ENCODE data around the gene TAB2. TPM values are rescaled to one million over a fixed set of nuclear protein-coding genes. Genes with fewer than 3 reads are reported as not detected.
A peak's percentile ranks its signal among the peaks of the same experiment; 100 is the strongest.
"Not testable (repeated sequence)": the region's sequence is repeated elsewhere in the genome, so short reads cannot be mapped to it uniquely, and the experiment has no call there.

The TAB2 gene
- total RNA-seq, 1 experiment from 2014 or later = 71.6 TPM

DNA sequence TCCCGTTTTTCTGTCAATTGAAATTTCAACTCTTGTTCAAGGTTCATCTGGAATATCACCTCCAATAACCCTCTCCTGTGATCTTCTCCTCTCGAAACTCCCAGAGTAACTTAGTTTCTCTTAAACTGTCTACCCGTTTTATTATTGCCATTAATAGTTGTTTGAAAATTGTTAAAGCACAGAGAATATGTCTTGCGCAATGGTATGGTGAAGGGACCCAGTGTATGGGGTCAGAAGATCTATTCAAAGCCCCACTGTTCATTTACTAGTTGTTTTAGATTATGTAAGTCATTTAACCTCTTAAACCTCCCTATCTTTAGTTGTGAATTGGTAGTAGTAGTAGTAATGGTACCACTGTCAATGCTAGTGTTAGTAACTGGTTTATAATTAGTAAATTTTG lies 6.2 kb upstream of the TAB2 start:
- no peak for DNase-seq (ENCODE audit: low read depth)

DNA sequence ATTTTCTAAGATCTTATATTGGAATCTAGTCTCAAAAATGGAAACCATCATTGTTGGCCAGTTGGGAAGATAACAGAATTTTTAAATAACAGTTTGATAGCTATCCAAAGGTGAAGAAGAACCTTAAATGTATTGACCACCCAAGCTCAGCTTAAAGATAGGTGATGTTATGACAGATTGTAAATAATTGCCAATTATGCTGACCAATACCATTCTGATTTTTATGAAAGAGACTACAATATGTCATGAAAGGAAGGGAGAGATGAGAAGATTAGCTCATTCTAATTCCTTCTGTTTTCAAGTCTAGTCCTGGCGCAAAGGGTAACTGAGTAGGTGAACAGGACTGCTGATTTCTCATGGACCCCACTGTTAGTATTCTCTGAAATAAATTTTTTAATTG lies 5.7 kb upstream of the TAB2 start:
- DNase-seq (ENCODE audit: low read depth) = no peak

DNA sequence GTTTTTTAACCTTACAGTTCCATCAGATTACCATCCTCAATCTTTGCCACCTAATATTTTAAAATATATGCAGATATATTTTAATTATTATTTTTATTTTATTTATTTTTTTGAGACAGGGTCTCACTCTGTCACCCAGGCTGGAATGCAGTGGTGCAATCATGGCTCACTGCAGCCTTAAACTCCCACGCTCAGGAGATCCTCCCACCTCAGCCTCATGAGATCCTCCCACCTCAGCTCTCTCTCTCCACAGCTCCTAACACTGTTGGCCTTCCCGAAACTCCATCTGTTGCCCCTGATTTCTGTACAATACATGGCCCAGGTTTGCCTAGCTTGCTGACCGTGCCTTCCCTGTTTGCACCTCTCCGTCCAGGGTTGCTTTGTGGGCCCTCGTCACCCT lies 4.4 kb upstream of the TAB2 start:
- DNase-seq (ENCODE audit: low read depth) = no peak

DNA sequence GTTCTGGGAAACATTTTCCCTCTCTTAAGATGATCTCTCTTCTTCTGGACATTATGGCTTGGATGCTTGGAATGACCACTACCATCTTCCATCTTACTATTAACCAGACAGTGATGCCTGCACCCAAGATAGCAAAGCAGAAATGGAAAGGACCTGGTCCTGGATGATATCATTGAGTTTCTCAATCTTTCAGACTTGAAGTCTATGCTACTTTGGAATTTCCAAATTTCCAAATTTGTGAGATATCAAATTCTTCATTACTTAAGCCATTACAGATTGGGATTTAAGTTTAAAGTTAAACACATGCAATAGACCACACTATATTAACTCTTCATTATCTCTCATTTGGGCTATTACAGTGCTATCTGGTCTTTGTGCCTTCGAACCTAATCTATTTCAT lies 3.7 kb upstream of the TAB2 start:
- no peak for DNase-seq (ENCODE audit: low read depth)

DNA sequence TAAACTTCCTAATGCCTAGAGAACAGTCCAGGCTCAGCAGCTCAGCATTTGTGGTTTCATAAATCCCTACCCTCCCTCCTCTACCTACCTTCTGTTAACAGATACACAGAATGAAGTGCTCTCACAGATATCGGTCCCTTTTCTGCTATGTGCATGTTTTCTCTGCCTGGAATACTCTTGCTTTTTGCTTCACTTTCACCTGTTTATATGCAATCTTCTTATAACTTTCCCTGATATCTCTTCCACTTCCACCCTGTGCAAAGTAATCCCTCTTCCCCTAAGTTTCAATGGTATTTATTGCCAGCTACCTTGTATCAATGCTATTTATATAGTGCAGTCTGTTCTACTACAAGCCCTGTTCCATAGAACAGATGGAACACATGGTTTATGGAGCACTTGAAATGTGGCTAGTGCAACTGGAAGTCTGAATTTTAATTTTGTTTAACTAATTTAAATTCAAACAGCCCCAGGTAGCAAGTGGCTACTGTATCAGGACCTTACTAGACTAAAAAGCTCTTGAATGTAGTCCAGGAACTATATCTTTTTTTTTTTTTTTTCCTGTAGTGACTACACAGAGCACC lies 3.1 kb upstream of the TAB2 start:
- no peak for DNase-seq (ENCODE audit: low read depth)

DNA sequence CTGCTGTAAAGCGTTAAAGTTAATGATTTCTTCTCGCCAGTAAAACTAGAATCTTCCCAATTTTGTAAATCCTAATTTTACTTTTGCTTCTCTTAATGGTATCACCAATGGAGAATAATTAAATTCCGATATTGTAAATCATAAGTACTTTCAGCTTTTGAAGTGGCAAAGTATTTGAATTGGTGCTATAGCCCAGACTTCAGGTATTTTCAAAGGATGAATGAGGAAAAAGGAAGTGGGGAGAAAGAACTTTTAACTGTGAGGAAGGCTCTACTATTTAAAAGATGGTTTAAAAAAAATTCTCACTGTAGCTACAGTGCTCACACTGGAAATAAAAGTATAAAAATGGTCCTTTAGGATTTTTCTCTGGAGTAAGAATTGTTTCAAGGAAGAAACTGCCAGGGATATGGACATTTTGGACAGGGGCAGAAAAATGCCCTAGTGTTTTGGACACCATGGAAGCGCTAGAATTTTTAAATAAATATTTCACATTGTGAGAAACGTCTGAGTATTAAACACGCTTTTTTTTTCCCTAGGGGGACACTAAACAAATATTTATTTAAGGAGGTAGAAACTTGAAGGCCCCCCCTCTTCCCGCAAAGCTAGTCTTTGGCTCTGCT lies 1.3 kb upstream of the TAB2 start:
- DNase-seq (ENCODE audit: low read depth) = no peak

DNA sequence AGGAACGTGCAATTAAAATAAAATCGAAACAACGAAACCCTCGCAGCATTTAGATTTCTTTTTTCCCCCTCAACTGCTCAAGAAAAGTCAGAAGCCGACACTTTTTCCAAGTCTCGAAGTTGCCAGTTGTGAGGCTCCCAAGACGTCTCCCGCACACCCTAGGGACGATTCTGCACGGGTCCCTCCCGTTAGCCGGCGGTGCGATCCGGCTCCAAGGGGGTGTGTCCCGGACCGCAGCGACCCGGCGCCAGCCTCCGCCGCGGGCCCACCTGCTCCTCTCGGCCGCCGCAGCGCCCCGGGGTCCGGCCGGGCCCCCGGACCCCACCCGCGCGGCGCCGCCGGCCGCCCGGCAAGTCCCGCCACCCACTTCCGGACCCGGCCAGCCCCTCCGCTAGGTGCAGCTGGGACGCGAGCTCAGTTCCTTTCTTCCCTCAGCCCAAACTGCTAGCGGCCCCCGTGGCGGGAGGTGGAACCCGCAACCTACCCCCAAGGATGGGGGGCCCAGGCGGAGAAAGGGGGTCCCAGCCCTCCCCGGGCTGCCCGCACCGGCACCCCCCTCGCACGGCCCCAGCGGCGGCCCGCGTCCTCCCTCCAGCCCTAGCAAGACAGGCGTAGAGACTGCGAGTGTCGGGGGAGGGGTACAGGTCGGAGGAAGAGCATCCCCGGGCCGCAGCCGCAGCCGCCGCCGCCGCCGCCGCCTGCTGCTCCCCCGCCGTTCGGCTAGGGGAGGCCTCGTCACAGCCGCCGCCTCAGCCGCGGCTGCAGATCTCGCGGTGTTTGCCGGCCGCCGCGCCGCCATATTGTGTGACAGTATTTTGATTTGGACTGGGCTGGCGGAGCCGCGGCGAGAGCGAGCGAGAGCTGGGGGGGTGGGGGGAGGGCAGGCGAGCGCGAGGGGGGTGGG lies 520 bp upstream of the TAB2 start:
- DNase-seq (ENCODE audit: low read depth) = peak; percentile 96

DNA sequence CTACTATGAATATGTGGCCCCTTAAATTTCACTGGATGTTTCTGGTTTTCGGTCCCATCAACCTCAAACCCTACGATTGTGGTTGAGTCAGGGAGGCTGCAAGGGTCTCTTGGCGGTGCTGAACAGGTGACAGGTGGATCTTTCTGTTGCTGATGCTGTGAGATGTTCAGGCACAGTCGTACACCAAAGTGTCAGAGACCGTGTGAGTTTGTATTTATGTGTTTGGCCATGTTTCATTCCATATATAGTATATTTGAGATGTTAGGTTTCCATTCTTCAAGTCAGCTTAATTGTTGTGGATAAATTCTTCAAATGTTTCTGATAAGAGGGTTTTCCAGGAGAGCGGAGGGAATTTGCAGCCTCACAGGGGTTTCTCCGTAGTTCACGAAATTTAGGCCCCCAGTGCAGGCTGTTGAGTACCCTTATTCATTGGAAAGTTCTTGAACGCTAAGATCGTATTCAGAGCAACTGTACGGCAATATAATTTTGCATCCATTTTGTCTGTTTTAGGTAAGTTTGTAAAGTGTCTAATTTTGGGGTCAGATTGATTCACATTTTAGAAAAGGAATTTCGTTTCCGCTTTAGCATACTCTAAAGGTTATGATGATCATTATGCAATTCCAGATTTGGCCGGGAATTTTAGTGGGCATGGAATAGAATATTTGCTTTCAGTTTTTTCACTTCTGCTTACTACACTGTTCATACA lies 1.2 kb downstream of the TAB2 start:
- DNase-seq (ENCODE audit: low read depth) = peak; percentile 43

DNA sequence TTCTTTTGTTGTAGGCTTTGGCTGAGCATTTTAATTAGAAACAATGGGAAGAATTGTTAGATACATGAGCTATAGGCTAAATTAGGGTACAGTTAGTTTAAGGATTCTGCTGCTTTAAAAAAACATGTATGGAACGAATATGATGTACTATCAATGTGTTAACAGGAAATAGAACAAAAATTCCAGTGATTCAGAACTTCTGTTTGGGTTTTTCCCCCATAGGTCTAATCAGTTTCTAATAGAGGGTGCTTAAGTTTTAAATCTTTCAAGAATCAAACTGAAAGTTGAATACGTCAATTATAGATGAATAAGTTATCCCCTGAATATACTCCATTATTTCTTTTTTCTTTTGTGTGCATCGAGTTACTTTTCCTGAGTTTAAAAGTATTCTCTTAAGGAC lies 1.9 kb downstream of the TAB2 start:
- DNase-seq (ENCODE audit: low read depth) = no peak

DNA sequence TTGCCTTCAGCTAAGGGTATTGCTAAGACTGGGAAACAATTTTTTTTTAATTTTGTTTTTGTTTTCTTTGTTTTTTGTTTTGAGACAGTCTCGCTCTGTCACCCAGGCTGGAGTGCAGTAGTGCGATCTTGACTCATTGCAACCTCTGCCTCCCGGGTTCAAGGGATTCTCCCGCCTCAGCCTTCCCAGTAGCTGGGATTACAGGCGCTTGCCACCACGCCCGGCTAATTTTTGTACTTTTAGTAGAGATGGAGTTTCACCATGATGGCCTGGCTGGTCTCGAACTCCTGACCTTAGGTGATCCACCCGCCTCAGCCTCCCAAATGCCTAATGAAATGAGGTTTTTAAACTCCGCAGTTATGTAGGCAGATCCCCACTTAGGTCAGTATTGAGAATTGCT lies 2.5 kb downstream of the TAB2 start:
- DNase-seq (ENCODE audit: low read depth) = not testable (repeated sequence)

DNA sequence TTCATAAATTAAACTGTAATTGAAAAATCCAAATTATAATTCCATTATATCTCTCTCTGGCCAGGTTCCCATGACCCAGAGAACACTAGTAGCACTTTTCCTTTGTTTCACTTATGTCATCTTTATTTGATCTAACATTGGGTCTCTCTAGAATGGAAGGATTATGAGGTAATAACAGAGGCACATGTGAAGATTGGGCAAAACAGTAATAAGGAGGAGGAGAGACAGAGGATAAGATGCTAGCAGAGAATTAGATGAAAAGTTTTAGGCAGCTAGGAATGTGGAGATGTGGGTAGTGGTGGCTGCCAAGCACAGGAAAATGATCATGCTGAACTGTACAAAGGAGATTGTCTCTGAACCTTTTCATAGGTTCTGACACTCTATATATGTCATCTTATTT lies 3.3 kb downstream of the TAB2 start:
- no peak for DNase-seq (ENCODE audit: low read depth)

DNA sequence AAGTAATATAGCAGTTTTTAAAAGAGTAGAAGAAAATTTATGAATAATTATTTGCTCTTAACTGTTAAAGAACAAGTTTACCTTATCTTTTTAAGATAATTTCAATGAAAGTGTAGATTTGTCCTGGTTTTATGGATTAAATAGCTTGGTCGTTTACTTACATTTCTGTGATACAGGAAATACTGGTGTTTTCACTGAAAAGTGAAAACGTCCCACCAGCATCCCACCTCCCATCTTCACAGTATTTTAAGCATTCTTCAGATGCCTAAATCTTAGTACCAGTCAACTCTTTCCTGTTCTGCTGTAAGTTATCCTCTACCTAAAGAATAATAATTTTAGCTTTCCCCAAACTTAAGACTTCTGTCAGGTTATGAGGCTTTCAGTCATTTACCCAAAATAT lies 5.8 kb downstream of the TAB2 start:
- DNase-seq (ENCODE audit: low read depth) = no peak

DNA sequence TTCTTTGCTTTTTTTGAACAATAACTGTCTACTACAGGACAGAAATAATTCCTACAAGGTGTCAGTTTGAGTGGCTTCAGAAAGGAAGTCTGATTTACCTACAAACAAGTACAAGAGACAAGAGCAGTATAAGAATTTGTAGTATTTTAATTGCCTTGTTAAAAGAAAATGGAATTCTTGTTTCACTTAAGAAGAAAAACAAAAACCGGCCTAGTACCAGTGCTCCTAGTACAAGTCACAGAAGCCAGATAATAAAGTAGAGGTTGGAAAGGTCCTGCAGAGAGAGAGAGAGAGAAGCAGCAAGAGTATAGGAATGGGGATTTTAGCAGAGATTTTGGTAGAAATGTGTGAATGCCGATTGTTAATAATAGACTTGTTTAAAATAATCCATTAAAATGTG lies 6.4 kb downstream of the TAB2 start:
- peak; percentile 33 for DNase-seq (ENCODE audit: low read depth)

DNA sequence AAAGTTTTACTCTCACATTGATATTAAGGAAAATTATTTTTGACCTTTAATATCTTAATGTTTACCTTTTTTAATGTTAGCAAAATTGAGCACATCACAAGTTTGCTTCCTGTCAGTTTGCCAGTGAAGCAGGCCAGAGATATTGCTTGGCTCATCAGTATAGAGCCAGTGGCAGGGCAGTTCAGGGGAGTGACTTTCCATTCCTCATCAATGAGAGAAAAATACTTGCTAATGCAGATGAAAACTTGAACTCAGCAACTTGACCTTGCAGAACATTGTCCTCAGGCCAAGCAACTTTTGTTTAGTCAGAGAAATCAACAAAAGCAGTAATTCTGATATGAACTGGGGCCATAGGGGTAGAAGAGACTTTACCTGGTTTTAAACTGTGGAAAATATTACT lies 6.9 kb downstream of the TAB2 start:
- DNase-seq (ENCODE audit: low read depth) = no peak

DNA sequence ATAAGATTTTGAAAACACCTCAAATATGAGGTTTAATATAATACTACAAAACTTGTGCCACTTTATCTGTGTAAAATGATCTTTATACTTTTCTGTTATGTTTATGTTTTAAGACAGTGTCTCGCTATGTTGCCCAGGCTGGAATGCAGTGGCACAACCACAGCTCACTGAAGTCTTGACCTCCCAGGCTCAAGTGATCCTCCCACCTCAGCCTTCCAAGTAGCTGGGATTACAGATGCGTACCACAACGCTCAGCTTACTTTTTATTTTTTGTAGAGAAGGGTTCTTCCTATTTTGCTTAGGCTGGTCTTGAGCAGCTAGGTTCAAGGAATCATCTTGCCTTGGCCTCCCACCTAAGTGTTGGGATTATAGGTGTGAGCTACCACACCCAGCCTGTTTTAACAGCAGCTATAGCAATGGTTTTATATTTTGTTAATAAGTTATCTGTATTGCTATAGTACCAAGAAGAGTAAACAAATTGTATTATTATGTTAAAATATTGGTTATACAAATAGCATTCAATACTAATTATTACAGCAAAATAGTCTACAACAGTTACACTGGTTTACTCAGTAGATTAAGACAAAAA lies 8.2 kb downstream of the TAB2 start:
- DNase-seq (ENCODE audit: low read depth) = peak; percentile 34

DNA sequence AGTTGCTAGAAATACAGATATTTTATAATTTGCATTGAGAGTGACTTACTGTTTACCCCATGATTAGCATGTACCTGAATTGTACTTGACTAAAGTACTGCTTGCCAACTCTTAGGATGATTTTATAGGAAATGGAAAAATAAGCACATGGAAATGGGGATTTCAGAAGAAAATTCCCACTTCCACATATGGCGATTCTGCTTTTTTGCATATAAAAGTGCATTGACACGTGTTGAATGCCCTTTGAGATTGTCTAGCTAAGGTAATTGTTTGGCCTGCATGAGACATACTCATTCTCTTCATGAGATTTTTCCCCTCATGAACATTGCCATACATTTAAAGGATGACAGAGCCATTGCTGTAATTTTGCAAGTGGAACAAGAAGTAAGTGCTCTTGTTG lies 10.1 kb downstream of the TAB2 start:
- no peak for DNase-seq (ENCODE audit: low read depth)

DNA sequence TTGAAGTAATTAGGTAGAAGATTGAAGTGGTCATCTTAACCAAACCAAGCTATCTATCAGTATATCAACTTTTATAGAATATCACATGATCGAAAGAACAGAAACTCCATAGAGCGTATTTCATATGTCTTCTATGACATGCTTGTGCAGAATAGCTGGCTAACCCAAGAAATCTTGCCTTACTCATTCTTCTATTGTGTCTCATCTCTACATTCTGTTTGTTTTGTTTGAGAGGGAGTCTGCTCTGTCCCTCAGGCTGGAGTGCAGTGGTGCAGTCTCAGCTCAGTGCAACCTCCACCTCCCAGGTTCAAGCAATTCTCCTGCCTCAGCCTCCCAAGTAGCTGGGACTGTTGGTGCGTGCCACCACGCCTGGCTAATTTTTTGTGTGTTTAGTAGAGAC lies 10.6 kb downstream of the TAB2 start:
- no peak for DNase-seq (ENCODE audit: low read depth)

DNA sequence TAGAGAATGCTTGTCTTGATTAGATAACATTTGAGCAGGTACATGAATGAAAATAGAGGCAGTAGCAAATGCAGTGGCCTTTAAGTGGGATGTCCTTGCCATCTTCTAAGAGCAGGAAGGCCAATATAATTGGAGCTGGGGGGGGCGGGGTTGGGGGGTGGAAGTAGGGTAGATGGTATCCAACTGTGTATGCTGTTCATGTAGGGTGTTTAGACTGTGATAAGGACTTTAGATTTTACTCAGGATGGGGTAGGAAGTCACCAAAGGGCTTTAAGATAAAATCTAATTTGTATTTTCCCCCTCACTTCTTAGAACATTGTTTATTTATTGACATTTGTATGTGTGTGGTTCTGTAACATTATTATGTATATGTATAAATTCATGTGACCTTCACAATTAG lies 12.0 kb downstream of the TAB2 start:
- no peak for DNase-seq (ENCODE audit: low read depth)

DNA sequence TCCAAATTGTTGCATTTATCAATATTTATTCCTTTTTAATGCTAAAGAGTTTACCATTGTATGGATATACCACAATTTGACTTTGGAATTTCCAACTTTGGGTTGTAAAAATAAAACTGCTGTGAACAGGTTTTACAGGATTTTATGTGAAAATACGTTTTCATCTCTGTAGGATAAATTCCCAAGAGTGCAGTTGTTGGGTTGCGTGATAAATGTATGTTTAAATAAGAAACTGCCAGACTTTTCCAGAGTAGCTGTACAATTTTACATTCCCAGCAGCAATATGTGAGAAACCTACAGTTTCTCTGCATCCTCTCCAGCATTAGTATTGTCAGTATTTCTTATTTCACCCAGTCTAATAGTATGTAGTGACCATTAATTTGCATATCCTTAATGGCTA lies 12.6 kb downstream of the TAB2 start:
- no peak for DNase-seq (ENCODE audit: low read depth)

DNA sequence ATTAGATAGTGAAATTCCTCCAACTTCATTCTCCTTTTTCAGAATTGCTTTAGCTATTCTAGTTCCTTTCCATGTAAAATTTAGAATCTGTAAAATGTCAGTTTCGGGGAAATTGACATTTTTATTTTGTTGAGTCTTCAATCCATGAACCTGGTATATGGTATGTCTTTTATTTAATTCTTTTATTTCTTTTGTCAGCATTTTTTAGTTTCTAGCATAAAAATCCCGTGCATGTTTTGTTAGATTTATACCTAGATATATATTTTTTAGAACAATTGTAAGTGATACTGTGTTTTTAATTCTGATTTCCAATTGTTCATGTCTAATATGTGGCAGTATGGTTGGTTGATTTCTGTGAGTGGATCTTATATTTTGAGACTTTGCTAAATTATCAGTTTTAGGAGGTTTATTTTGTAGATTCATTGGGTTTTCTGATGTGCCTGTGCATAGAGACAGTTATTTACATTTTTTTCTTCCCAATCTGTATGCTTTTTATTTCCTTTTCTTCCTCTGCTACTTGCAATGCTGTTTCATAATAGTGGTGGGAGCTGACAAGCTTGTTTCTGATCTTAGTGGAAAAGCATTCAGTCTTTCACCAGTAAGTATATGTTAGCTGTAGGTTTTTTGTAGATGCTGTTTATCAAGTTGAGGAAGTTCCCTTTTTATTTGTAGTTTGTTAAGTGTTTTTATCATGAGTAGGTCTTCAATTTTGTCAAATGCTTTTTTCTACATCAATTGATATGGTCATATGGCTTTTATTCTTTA lies 13.7 kb downstream of the TAB2 start:
- no peak for DNase-seq (ENCODE audit: low read depth)

DNA sequence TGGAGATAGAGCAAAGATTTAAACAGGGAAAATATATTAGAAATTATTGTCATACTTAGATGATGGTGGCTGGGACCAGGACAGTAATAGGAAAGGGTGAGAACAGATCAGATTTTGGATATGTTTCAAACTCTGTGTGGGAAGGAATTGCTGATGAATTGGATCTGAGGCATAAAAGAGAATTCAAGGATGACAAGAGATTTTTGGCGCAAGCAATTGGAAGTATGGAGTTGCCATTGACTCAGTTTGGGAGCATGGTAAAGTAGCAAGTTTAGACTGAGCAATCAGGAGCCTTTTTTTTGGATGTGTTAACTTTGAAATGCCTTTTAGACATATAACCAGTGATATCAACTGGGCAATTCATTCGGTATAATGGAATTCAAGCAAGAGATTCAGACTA lies 14.4 kb downstream of the TAB2 start:
- DNase-seq (ENCODE audit: low read depth) = peak; percentile 38
